Measurements from ENCODE around the gene UCN. TPM values are rescaled to one million over a fixed set of nuclear protein-coding genes. Genes with fewer than 3 reads are reported as not detected.

Gene UCN
- total RNA-seq, 4 donors from 2014 or later = 2.3 to 8.5 (median 2.3) TPM; not detected in 1

DNA sequence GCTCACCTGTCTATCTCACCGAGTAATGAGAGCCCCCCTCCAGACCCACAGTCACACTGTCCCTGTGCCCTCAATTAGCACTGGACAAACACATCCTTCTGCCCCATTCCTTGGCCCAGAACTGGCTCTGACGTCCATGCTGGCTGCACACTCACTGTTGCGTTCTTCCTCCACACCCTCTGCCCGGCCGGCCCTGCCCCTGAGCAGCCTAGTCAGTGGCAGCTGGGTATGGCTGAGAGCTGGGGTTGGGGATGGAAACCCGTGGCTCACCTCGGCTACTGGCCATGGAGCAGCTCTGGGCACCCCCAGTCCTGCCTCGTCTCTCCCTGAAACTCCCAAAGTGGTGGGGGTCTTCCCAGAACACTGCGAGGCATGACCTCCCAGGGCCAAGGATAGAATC lies 6.5 kb upstream of the UCN start:
- DNase-seq = no peak
- H3K36me3 ChIP-seq = no peaks in the 10 kb centered on the region
- H3K27me3 ChIP-seq = no peaks in the 10 kb centered on the region
- H3K27ac ChIP-seq = no peak overlapping the region
- no peaks in the 10 kb centered on the region for H3K9me3 ChIP-seq
- no peak for TF ChIP-seq POLR2A (IDR thresholded peaks at IDR 0.05)
- TF ChIP-seq, protein P1, sequence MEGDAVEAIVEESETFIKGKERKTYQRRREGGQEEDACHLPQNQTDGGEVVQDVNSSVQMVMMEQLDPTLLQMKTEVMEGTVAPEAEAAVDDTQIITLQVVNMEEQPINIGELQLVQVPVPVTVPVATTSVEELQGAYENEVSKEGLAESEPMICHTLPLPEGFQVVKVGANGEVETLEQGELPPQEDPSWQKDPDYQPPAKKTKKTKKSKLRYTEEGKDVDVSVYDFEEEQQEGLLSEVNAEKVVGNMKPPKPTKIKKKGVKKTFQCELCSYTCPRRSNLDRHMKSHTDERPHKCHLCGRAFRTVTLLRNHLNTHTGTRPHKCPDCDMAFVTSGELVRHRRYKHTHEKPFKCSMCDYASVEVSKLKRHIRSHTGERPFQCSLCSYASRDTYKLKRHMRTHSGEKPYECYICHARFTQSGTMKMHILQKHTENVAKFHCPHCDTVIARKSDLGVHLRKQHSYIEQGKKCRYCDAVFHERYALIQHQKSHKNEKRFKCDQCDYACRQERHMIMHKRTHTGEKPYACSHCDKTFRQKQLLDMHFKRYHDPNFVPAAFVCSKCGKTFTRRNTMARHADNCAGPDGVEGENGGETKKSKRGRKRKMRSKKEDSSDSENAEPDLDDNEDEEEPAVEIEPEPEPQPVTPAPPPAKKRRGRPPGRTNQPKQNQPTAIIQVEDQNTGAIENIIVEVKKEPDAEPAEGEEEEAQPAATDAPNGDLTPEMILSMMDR (IDR thresholded peaks at IDR 0.05) = no peak
- intact Hi-C loops (cut with DNase I; ENCODE audit: low total_unique reads) = no loop called here
- no peak overlapping the region for H3K4me3 ChIP-seq
- no peaks in the 10 kb centered on the region for H3K4me1 ChIP-seq

DNA sequence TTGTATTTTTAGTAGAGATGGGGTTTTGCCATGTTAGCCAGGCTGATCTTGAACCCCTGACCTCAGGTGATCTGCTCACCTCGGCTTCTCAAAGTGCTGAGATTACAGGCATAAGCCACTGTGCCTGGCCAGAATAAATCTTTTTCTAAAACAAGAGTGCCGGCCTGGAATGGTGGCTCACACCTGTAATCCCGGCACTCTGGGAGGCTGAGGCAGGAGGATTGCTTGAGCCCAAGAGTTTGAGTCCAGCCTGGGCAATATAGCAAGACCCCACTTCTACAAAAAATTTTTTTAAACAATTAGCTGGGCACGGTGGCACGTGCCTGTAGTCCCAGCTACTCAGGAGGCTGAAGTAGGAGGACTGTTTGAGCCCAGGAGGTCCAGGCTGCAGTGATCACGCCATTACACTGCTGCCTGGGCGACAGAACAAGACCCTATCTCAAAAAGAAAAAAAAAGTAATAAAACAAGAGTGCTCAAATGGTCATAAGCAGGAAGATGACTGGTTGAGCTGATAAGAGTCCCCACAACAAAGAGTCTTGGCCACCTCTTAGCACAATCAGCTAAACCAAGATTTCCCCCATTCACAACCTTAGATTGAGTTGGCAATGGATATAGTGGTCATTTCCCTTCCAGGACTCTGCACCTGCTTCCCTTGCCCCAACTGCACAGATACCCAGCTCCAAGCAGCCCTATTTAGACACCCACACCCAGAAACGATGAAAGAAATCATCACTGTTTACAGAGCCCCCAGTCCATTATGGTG lies 5.8 kb upstream of the UCN start:
- DNase-seq = no peak
- H3K27ac ChIP-seq = no peak overlapping the region
- no peak overlapping the region for H3K4me3 ChIP-seq
- TF ChIP-seq, protein P1 (IDR thresholded peaks at IDR 0.05) = no peak
- TF ChIP-seq POLR2A (IDR thresholded peaks at IDR 0.05) = no peak
- no peaks in the 10 kb centered on the region for H3K27me3 ChIP-seq
- H3K36me3 ChIP-seq = no peaks in the 10 kb centered on the region
- no peaks in the 10 kb centered on the region for H3K4me1 ChIP-seq
- intact Hi-C loops (cut with DNase I; ENCODE audit: low total_unique reads) = no loop called here
- no peaks in the 10 kb centered on the region for H3K9me3 ChIP-seq

DNA sequence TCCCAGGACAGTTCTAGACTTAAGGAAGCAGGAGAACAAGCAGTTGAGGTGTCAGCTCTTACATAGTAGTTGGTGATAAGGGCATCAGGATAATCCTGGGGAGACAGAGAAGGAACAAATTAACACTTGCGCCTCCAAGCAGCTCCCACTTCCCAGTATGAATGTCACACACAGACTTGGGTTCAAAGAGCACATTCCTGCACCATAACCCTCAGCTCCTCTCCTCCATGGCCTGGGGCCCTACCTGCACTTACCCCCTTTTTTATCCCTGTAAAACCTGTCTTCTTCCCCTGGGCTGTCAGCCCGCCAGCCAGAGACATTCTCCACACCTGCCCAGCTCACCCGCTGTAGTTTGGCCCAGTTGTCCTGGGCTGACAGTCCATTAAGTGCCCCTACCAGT lies 3.9 kb upstream of the UCN start:
- no peak overlapping the region for H3K4me3 ChIP-seq
- H3K9me3 ChIP-seq = no peaks in the 10 kb centered on the region
- no peaks in the 10 kb centered on the region for H3K36me3 ChIP-seq
- no peak for DNase-seq
- peaks cover 0 to 10% of the 10 kb centered on the region in 2 donors for H3K4me1 ChIP-seq
- no peak overlapping the region for H3K27ac ChIP-seq
- TF ChIP-seq, protein P1 (IDR thresholded peaks at IDR 0.05) = no peak
- no peak for TF ChIP-seq POLR2A (IDR thresholded peaks at IDR 0.05)
- intact Hi-C loops (cut with DNase I; ENCODE audit: low total_unique reads) = no loop called here
- peaks cover 10% of the 10 kb centered on the region in 2 donors for H3K27me3 ChIP-seq

DNA sequence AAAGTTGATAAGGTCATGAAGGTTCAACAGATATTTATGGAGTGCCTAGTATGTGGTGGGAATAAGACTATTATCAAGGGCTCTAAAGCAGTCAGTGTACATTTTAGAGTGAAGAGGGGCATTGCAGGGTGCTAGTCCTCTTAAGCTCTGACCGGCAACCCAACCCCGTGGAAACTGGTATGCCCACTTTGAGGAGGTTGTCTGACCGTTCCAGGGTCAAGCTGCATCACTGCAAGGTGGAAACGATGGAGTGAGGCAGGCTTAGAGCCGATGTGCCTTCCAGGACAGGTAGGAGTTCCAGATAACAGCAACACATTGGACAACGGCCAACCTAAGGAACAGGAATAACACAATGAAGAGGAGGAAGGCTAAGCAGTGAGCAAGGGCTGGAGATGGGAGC lies 1.4 kb upstream of the UCN start:
- Histone ChIP-seq H3K27ac (no peak overlapping the region), H3K9me3 (no peaks in the 10 kb centered on the region), H3K4me1 (peaks cover 0 to 16% of the 10 kb centered on the region in 2 donors), H3K36me3 (no peaks in the 10 kb centered on the region), H3K4me3 (no peak overlapping the region), H3K27me3 (peaks cover 22 to 27% of the 10 kb centered on the region in 2 donors)
- intact Hi-C loops (cut with DNase I; ENCODE audit: low total_unique reads) = no loop called here
- TF ChIP-seq, protein P1 (IDR thresholded peaks at IDR 0.05) = no peak
- no peak for TF ChIP-seq POLR2A (IDR thresholded peaks at IDR 0.05)
- DNase-seq = no peak

DNA sequence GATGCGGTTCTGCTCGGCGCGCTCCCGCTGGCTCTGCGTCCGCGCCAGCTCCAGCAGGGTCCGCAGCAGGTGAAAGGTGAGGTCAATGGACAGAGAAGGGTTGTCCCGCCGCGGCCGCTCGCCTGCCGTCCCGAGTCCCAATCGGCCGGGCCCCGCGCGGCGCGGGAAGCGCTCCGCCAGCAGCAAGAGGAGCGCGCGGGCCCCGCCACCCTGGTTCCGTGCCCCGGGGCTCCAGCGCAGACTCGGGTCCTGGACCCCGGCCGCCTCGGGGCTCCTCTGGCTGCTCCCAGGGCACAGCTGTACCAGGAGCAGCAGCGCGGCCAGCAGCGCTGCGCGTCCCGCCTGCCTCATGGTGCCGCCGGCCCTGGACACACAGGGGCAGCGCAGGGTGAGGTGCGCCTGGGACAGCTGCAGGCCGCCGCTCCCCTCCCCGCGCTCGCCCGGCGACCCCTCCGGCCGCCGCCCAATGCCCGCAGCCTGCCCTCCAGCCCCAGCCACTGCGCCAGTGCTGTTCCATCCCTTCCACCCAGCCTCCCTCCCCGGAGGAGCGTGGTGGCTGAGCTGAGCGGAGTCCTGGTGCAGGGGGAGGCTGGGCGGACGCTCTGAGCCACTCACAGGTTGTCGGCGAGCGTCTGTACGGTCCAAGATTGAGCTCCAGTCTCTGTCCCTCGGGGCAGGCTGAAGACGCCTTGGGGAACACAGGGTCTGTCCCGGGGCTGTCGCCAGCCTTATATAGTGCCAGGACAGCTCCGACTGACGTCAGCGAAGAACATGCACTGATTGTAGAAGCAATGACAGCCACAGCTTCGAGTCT lies 493 bp downstream of the UCN start:
- TF ChIP-seq POLR2A (IDR thresholded peaks at IDR 0.05) = no peak
- TF ChIP-seq, protein P1 (IDR thresholded peaks at IDR 0.05) = no peak
- Histone ChIP-seq H3K4me1 (peaks cover 0 to 16% of the 10 kb centered on the region in 2 donors), H3K27ac (no peak overlapping the region), H3K9me3 (no peaks in the 10 kb centered on the region), H3K4me3 (no peak overlapping the region), H3K36me3 (no peaks in the 10 kb centered on the region), H3K27me3 (peaks cover 22 to 27% of the 10 kb centered on the region in 2 donors)
- DNase-seq = no peak
- intact Hi-C loops (cut with DNase I; ENCODE audit: low total_unique reads) = no loop called here

Data from uterus (tissue), 4 donors.